BLaER1 treated with 17β-estradiol and CSF1 and Interleukin-3, amounts not matched to agents 10 nM and 100 nM (cell line): ENCODE data around the gene KRT82.
A peak's percentile ranks its signal among the peaks of the same experiment; 100 is the strongest.

Experiments used
- H3K27ac ChIP-seq, 11 experiments: shearing (Covaris generic); formaldehyde crosslinking; 2 replicates each; pipeline ENCODE4 v1.8.1; 2022
- H3K27me3 ChIP-seq, 11 experiments: shearing (Covaris generic); formaldehyde crosslinking; 2 replicates each; pipeline ENCODE4 v1.8.1; 2022
- H3K36me3 ChIP-seq, 11 experiments: shearing (Covaris generic); formaldehyde crosslinking; 2 replicates each; pipeline ENCODE4 v1.8.1; 2022
- H3K4me1 ChIP-seq, 10 experiments: shearing (Covaris generic); formaldehyde crosslinking; 2 replicates each; pipeline ENCODE4 v1.8.1; 2022
- H3K4me2 ChIP-seq, 11 experiments: shearing (Covaris generic); formaldehyde crosslinking; 2 replicates each; pipeline ENCODE4 v1.8.1; 2022
- H3K4me3 ChIP-seq, 10 experiments: shearing (Covaris generic); formaldehyde crosslinking; 2 replicates each; pipeline ENCODE4 v1.8.1; 2022
- H3K9ac ChIP-seq, 11 experiments: shearing (Covaris generic); formaldehyde crosslinking; 2 replicates each; pipeline ENCODE4 v1.8.1; 2022
- H3K9me3 ChIP-seq, 11 experiments: shearing (Covaris generic); formaldehyde crosslinking; replicated peaks in 1 of 11; 2 replicates each; pipeline ENCODE4 v1.8.1; 2022
- H4K20me1 ChIP-seq, 11 experiments: shearing (Covaris generic); formaldehyde crosslinking; 2 replicates each; pipeline ENCODE4 v1.8.1; 2022
- Cebpa-rat ChIP-seq, 11 experiments: shearing (Covaris generic); IDR thresholded peaks; 2 replicates each; pipeline ENCODE4 v1.8.1; 2022

KRT82 gene

GRCh38 chr12:52402377-52402776, 3.8 kb downstream of the KRT82 start:
- H3K27me3 ChIP-seq, result no peaks in the 10 kb centered on the region
- H3K9me3 ChIP-seq, result no peaks in the 10 kb centered on the region
- H3K4me1 ChIP-seq, result no peaks in the 10 kb centered on the region
- H3K9ac ChIP-seq, result no peak overlapping the region
- no peak overlapping the region for H3K4me3 ChIP-seq
- no peak overlapping the region for H3K4me2 ChIP-seq
- no peaks in the 10 kb centered on the region for H3K36me3 ChIP-seq
- no peak overlapping the region for H3K27ac ChIP-seq
- TF ChIP-seq Cebpa-rat (IDR thresholded peaks at IDR 0.05), result no peak
- H4K20me1 ChIP-seq, result peaks cover 0 to 5% (median 0%) of the 10 kb centered on the region in 11 experiments; a peak in 2 of 22 replicates

GRCh38 chr12:52401926-52402325, 4.2 kb downstream of the KRT82 start:
- Histone ChIP-seq H3K4me1 (no peaks in the 10 kb centered on the region), H3K9ac (no peak overlapping the region), H3K4me2 (no peak overlapping the region), H3K9me3 (no peaks in the 10 kb centered on the region), H3K36me3 (no peaks in the 10 kb centered on the region), H3K27me3 (no peaks in the 10 kb centered on the region), H4K20me1 (peaks cover 0 to 5% (median 0%) of the 10 kb centered on the region in 11 experiments; a peak in 2 of 22 replicates), H3K4me3 (no peak overlapping the region), H3K27ac (no peak overlapping the region)
- no peak for TF ChIP-seq Cebpa-rat (IDR thresholded peaks at IDR 0.05)

- Histone ChIP-seq H3K4me3 (no peak overlapping the region), H3K4me1 (no peaks in the 10 kb centered on the region), H3K27me3 (no peaks in the 10 kb centered on the region), H3K27ac (no peak overlapping the region), H3K36me3 (no peaks in the 10 kb centered on the region), H3K4me2 (no peak overlapping the region), H4K20me1 (peaks cover 0 to 5% (median 0%) of the 10 kb centered on the region in 11 experiments; a peak in 2 of 22 replicates), H3K9me3 (no peaks in the 10 kb centered on the region), H3K9ac (no peak overlapping the region)
- no peak for TF ChIP-seq Cebpa-rat (IDR thresholded peaks at IDR 0.05)
These were observed 4.6 kb downstream of the KRT82 start for GRCh38 chr12:52401526-52401925.

- TF ChIP-seq Cebpa-rat (IDR thresholded peaks at IDR 0.05), result no peak
- Histone ChIP-seq H3K9ac (no peak overlapping the region), H3K4me2 (no peak overlapping the region), H3K4me3 (no peak overlapping the region), H4K20me1 (peaks cover 0 to 5% (median 0%) of the 10 kb centered on the region in 11 experiments; a peak in 2 of 22 replicates), H3K4me1 (peaks cover 0 to 4% (median 0%) of the 10 kb centered on the region in 10 experiments; a peak in 3 of 20 replicates), H3K27me3 (no peaks in the 10 kb centered on the region), H3K9me3 (no peaks in the 10 kb centered on the region), H3K27ac (no peak overlapping the region), H3K36me3 (no peaks in the 10 kb centered on the region)
These were observed 5.2 kb downstream of the KRT82 start for GRCh38 chr12:52400906-52401305.

- Histone ChIP-seq H3K9me3 (no peaks in the 10 kb centered on the region), H3K4me2 (no peak overlapping the region), H3K27ac (no peak overlapping the region), H3K4me1 (peaks cover 0 to 4% (median 0%) of the 10 kb centered on the region in 10 experiments; a peak in 3 of 20 replicates), H3K36me3 (no peaks in the 10 kb centered on the region), H3K9ac (no peak overlapping the region), H4K20me1 (peaks cover 0 to 5% (median 0%) of the 10 kb centered on the region in 11 experiments; a peak in 2 of 22 replicates), H3K4me3 (no peak overlapping the region), H3K27me3 (no peaks in the 10 kb centered on the region)
- no peak for TF ChIP-seq Cebpa-rat (IDR thresholded peaks at IDR 0.05)
These were observed 6.4 kb downstream of the KRT82 start for GRCh38 chr12:52399756-52400155.

- H3K27me3 ChIP-seq, result no peaks in the 10 kb centered on the region
- H4K20me1 ChIP-seq, result peaks cover 0 to 5% (median 0%) of the 10 kb centered on the region in 11 experiments; a peak in 2 of 22 replicates
- H3K27ac ChIP-seq, result no peak overlapping the region
- no peaks in the 10 kb centered on the region for H3K36me3 ChIP-seq
- H3K9me3 ChIP-seq, result no peaks in the 10 kb centered on the region
- H3K9ac ChIP-seq, result no peak overlapping the region
- H3K4me2 ChIP-seq, result no peak overlapping the region
- TF ChIP-seq Cebpa-rat (IDR thresholded peaks at IDR 0.05), result no peak
- peaks cover 0 to 4% (median 0%) of the 10 kb centered on the region in 10 experiments; a peak in 3 of 20 replicates for H3K4me1 ChIP-seq
- H3K4me3 ChIP-seq, result no peak overlapping the region
These were observed 8.0 kb downstream of the KRT82 start for GRCh38 chr12:52398176-52398575.

GRCh38 chr12:52396656-52397055, 9.5 kb downstream of the KRT82 start:
- Histone ChIP-seq H3K9me3 (no peaks in the 10 kb centered on the region), H4K20me1 (no peaks in the 10 kb centered on the region; a peak in 1 of 22 replicates), H3K4me1 (peaks cover 0 to 8% (median 3%) of the 10 kb centered on the region in 10 experiments; a peak in 14 of 20 replicates), H3K27ac (no peak overlapping the region), H3K36me3 (no peaks in the 10 kb centered on the region), H3K4me3 (no peak overlapping the region), H3K27me3 (no peaks in the 10 kb centered on the region), H3K9ac (no peak overlapping the region), H3K4me2 (no peak overlapping the region)
- TF ChIP-seq Cebpa-rat (IDR thresholded peaks at IDR 0.05), result no peak

- H4K20me1 ChIP-seq, result no peaks in the 10 kb centered on the region; a peak in 1 of 22 replicates
- peak in 4 of 11 experiments; percentile 38 to 79 (median 44); a peak in 5 of 22 replicates for TF ChIP-seq Cebpa-rat (IDR thresholded peaks at IDR 0.05)
- H3K27ac ChIP-seq, result no peak overlapping the region
- peaks cover 0 to 15% (median 10%) of the 10 kb centered on the region in 10 experiments; a peak in 16 of 20 replicates for H3K4me1 ChIP-seq
- H3K9me3 ChIP-seq, result no peaks in the 10 kb centered on the region
- no peaks in the 10 kb centered on the region for H3K36me3 ChIP-seq
- H3K27me3 ChIP-seq, result no peaks in the 10 kb centered on the region
- no peak overlapping the region for H3K4me2 ChIP-seq
- H3K4me3 ChIP-seq, result no peak overlapping the region
- no peak overlapping the region for H3K9ac ChIP-seq
These were observed 10.2 kb downstream of the KRT82 start for GRCh38 chr12:52395761-52396434.

GRCh38 chr12:52394836-52395405, 11.2 kb downstream of the KRT82 start:
- no peaks in the 10 kb centered on the region for H3K9me3 ChIP-seq
- H4K20me1 ChIP-seq, result no peaks in the 10 kb centered on the region; a peak in 1 of 22 replicates
- H3K4me1 ChIP-seq, result peaks cover 0 to 21% (median 15%) of the 10 kb centered on the region in 10 experiments; a peak in 17 of 20 replicates
- H3K4me2 ChIP-seq, result no peak overlapping the region
- no peak for TF ChIP-seq Cebpa-rat (IDR thresholded peaks at IDR 0.05)
- no peaks in the 10 kb centered on the region for H3K36me3 ChIP-seq
- no peaks in the 10 kb centered on the region for H3K27me3 ChIP-seq
- H3K4me3 ChIP-seq, result no peak overlapping the region
- no peak overlapping the region for H3K9ac ChIP-seq
- no peak overlapping the region for H3K27ac ChIP-seq
